Measurements from ENCODE around the gene OPCML.

DNA sequence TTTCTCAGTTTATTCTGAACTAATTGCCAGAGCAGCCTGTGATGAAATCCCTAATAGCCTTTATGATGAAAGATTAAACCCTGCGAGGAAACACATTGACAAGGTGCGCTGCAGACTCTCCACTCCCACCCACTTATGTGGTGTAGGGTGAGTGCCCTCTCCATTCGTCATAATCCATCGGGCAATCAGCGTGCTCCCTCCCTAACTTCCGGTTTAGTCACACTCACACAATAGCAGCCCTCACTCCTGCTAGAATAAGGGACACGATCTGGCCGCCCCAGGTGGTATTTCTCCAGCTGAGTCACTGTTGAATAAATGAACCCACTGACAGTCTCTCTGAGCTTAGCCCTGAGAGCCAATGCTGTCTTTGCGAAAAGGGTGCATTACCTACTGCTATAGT lies 188.3 kb downstream of the OPCML start:
- no peak for TF ChIP-seq CTCF (conservative IDR thresholded peaks at IDR 0.05; ENCODE audit: low read depth, low read length)
- TF ChIP-seq EZH2 (IDR thresholded peaks at IDR 0.05; ENCODE audit: borderline replicate concordance, low read depth, low read length, poor library complexity, severe bottlenecking), result no peak

Measured in A673 (cell line).